Measurements from ENCODE around the gene LRRC7.

GRCh38 chr1:69519006-69519405 lies 48.7 kb upstream of the LRRC7 start:
- TF ChIP-seq CTCF (IDR thresholded peaks at IDR 0.05 in 4 of 5, conservative IDR thresholded peaks at IDR 0.05 in 1 of 5) (no peak), POLR2A (IDR thresholded peaks at IDR 0.05) (no peak)

Measured in gastrocnemius medialis (tissue), 4 donors.